Stimulated activated CD8-positive, alpha-beta memory T cell treated with anti-CD3 and anti-CD28 coated beads, Interleukin-4, amount 100 ng/mL, for 48 hours (primary cell): ENCODE measurements around the gene PP2D1.
"Not testable (repeated sequence)": the region's sequence is repeated elsewhere in the genome, so short reads cannot be mapped to it uniquely, and the experiment has no call there.

ENCODE experiments used
- DNase-seq: peaks from one replicate; pipeline ENCODE4 v3.0.0-alpha.2; 2020

The PP2D1 gene

DNA sequence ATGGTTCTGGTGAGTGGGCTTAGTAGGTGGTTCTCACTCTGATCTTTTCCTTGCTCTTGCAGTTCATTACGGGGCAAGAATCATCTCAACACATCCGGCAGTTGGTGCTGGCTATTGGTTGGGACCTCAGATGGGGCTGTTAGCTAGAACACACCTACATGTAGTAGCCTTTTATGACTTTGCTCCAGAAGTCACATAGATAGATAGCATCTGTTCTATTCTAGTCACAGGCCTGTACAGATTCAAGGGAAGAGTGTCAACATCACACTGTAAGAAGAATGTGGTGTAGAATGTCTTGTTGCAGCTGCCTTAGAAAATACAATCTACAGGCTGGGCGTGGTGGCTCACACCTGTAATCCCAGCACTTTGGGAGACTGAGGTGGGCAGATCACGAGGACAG, 50.1 kb downstream of the PP2D1 start:
- DNase-seq: no peak

GRCh38 chr3:19960696-19961095, 51.4 kb downstream of the PP2D1 start:
- DNase-seq: no peak

DNA sequence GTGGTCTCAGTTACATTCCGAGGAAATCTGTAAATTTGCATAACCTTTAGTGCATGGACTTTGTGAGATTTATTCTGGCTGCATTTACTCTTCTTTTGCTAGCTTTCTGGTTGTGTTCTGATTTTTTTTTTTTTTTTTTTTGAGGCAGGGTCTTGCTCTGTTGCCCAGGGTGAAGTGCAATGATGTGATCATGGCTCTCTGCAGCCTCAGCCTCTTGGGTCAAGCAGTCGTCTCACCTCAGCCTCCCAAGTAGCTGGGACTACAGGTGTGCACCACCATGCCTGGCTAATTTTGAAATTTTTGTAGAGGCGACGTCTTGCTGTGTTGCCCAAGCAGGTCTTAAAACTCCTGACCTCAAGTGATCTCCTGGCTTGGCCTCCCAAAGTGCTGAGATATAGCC, 52.6 kb downstream of the PP2D1 start:
- DNase-seq: no peak

DNA sequence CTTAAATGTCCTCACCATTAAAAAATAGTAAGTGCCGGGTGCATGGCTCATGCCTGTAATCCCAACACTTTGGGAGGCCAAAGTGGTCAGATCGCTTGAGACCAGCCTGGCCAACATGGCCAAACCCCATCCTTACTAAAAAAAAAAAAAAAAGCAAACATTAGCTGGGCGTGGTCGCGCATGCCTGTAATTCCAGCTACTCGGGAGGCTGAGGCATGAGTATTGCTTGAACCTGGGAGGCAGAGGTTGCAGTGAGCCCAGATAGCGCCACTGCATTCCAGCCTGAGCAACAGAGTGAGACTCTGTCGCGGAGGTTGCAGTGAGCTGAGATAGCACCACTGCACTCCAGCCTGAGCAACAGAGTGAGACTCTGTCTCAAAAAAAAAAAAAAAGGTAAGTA, 54.7 kb downstream of the PP2D1 start:
- not testable (repeated sequence) for DNase-seq

DNA sequence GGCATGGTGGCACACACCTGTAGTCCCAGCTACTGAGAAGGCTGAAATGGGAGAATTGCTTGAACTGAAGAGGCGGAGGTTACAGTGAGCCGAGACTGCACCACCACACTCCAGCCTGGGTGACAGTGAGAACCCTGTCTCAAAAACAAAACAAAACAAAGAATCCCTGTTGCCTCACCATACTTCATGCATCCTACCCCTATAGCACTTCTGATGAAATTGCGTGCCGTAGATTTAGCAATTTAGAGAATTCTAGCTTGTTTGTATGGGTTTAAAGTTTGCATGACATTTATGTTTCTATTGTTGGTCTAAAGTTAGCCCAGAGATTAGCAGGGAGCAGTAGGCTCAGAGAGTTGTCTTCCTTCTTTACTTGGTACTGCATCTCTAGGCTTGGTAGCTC, 57.4 kb downstream of the PP2D1 start:
- DNase-seq: no peak

DNA sequence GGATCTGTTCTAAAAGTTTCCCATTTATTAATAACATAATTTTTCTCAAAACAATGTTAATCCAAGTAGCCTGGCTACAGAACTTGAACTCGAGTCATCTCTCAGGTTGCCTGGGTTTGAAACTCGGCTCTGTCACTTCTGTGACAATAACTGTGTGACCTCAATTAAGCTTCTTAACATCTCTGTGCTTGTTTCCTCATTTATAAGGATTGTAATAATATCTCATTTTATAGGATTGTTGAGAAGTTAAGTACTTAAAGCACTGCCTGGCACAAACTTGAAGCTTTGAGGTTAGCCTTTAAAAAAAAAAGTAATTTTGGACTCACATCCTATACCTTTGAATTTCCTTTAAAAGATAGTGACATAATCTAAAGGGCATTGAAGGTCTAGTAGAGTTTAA, 61.7 kb downstream of the PP2D1 start:
- DNase-seq: no peak

- no peak for DNase-seq
These were observed 63.9 kb downstream of the PP2D1 start for GRCh38 chr3:19948226-19948591.

GRCh38 chr3:19947549-19948225, 64.4 kb downstream of the PP2D1 start:
- DNase-seq: peak; percentile 66

DNA sequence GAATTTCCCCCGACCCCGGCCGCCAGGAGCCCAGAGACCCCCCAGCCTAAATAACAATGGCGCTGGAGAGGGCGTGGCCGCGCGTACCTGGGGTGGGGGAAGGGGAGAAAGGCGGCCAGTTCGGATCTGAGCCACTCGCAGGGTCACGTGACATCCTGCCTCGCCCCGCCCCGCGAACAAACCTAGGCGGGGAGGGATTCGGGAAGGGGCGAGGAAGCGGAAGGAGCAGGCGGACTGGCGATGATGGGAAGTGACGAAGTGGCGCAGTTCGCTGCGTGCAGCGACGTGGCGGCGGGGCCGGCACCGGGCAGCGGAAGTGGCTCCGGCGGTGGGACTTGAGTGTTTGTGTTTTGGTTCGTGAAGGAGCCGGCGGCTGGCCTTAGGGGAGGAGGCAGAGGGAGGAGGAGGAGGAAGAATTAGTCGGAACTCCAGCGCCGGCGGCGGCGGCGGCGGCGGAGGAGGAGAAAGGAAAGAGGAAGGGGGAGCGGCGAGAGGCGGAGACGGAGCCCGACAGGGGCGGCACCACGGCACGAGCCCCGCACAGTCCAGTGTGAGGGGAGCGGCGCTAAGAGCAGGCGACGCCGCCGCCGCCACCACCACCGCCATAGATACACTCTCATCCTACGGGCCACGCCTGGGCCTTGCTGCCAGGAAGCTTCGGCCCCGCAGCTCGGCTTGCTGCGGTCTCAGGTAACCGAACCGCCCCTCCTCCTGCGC, 65.1 kb downstream of the PP2D1 start, which contains the start of gene RAB5A:
TSS of gene RAB5A (plus strand) at position 266 of the 717 bp plus-strand sequence. CDS start 3,802 bp downstream, outside the sequence.
- DNase-seq: peak; percentile 97

DNA sequence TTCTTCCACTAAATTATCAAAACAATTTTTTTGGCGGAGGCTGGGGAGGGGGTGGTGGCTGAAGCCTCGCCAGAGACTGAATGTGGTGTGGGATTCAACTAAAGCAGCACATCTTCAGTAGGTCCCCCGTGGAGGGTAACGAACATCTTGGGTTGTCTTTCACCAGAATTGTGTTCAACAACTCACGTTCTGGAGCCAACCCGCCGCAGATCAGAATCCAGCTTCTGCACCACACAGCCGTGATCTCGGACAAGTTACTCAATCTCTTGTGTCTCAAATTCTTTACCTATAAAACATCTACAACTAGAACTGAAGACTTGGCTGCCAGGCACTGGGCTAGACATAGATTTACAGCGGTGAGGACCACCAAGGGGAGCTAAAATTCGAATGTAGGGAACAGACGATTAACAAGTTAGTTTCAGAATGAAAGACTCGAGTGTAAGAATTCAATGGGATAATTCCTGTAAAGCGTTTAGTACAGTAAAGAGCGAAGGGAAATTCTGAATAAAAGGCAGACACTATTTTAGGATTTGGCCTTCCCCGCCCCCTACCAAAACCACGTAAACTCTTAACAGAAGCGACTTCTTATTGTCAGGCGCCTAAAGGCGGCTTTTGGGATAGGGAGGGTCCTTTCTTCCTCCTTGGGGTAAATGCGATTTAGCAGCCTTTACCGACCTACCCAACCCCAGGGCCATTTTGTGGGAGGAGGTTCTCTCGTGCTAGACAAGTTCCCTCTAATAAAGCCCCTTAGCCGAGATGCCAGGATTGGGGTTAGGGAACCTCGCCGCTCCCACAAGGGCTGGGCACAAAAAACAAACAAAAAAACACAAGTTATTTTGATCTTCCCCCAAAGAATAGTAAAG, 65.9 kb downstream of the PP2D1 start:
- DNase-seq: no peak

GRCh38 chr3:19945534-19945933, 66.5 kb downstream of the PP2D1 start:
- DNase-seq: no peak

DNA sequence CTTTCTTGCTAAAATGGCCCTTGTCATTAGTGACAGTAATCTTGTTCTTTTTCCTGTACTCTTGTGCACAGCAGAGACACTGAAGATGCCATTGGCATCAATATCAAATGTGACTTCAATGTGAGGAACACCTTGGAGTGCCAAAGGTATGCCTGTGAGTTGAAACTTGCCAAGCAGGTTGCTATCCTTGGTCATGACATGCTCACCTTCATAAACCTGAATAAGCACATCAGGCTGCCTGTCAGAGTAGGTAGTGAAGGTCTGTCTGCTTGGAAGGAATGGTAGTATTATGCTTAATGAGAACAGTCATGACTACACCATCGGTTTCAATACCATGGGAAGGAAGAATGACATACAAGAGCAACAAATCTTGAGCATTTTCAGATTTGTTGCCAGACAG, 71.4 kb downstream of the PP2D1 start:
- DNase-seq: no peak

DNA sequence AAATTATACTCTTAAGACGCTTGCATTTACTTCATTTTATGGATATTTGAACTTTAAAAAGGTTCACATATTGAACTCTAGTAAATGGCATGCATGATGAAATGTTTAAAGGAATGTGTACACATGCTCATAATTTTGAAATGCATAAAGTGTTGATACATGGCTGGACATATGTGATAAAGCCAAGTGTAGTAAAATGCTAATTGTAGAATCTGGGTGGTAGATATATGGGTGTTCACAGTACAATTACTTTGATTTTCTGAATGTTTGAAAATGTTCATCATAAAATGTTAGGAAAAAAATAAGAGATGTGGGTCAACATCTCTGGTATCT, 73.8 kb downstream of the PP2D1 start:
- DNase-seq: no peak

DNA sequence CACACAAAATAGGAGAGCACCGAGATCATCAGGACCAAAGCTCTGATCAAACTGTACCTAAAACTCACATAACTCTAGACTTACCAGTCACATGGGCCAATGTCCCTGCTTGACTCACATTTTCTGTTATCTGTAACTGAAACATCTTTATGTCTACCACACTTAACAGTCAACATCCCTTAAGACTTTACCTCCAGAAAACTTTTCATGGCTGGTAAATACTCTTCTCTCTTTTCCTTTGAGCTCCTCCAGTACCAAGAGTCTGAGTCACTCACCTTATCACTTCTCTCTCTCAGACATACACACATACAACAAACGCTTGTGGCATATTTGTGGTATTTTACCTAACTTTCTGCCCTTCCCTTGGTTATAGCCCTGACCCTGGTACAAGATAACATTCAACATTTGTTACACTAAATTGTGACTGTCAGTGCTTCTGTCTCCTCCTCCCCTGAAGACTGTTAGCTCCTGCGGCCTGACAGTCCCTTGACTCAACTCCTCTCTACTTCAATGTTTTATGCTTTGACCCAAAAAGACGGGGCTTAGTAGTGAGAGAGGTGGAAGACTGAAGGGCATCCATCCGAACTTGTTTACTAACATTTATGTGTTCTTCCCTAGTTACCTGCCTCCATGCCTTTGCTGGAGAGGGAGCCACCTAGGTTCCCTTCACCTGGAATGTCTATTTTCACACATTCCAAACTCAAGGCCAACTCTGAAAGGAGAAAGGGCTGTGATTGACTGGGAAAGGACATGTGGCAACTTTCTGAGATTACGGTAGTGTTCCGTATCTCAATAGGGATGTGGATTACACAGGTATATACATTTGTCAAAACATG, 74.4 kb downstream of the PP2D1 start:
- DNase-seq: no peak
